HG02763 (cell line): ENCODE results near the gene PGGT1B.
"Not testable (repeated sequence)": the region's sequence is repeated elsewhere in the genome, so short reads cannot be mapped to it uniquely, and the experiment has no call there.

ENCODE experiments used
- ATAC-seq: cut with Tn5 transposase; IDR thresholded peaks from one replicate; pipeline ENCODE4 v1.9.1; 2021; ENCODE audit warnings: mild to moderate bottlenecking, moderate library complexity; ENCODE audit not compliant: unreplicated experiment

Gene PGGT1B

GRCh38 chr5:115262011-115262320 lies 711 bp downstream of the PGGT1B start:
- ATAC-seq = peak; percentile 33

DNA sequence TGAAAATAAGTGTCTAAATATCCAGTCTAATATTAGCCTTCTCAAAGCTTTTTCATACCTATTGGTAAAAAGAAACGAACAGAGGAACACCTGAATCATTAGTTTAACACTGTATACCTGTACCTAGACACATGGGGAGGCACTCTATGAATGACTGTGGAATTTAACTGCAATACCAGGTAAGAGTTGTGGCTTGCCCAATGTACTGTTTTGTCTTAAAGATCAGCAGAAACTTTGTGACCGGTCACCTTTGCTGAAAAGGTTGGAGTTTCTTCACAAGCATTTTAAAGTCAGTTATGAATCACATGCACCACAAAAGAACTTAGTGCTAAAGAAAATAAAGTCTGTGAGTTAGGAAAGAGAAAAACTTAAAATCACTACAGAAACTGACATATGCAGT lies 2.4 kb downstream of the PGGT1B start:
- ATAC-seq = no peak

GRCh38 chr5:115257981-115258380 lies 4.7 kb downstream of the PGGT1B start:
- ATAC-seq = no peak

DNA sequence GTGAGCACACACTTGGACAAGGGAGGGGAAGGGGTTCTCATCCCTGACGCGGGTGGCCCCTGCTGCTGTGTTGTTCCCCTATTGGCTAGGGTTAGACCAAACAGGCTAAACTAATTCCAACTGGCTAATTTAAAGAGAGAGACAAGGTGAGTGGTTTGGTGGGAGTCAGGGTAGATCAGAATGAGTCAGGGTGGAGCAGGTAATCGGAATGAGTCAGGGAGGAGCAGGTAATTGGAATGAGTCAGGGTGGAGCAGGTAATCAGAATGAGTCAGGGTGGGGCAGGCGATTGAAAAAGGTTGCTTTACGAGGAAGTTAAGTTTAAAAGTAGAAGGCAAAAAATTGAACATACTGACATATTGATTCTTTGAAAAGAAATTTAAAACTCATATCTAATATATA lies 13.3 kb downstream of the PGGT1B start:
- not testable (repeated sequence) for ATAC-seq

DNA sequence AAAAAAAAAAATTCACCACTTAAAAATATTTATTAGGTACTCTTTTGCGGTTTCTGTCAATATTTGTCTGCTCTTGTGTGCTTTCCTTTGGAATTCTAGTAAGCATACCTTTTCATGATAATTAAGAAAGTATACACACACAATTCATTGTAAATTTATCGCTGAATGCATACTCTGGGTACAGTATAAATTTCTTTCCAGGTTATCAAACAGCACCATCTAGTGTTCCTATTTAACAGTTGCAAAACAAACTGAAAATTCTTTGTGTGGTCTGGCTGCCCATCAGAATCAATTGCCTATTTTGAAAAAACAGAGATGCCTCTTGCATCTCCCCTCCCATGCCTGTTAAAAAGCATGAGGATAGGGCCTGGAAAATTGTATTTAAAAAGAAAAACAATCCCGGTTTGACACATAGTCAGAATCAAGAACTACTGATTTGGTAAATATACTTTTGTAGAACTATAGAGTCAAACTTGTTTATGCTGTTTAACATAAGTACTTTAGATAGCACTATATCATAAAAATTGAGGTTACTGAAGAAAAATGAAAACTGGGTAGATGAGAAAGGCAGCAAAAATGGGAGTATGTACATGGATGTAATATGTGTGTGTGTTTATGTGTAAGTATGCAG lies 16.2 kb downstream of the PGGT1B start:
- no peak for ATAC-seq

GRCh38 chr5:115243412-115243811 lies 19.3 kb downstream of the PGGT1B start:
- peak; percentile 54 for ATAC-seq

GRCh38 chr5:115241881-115242642 lies 20.6 kb downstream of the PGGT1B start:
- no peak for ATAC-seq

DNA sequence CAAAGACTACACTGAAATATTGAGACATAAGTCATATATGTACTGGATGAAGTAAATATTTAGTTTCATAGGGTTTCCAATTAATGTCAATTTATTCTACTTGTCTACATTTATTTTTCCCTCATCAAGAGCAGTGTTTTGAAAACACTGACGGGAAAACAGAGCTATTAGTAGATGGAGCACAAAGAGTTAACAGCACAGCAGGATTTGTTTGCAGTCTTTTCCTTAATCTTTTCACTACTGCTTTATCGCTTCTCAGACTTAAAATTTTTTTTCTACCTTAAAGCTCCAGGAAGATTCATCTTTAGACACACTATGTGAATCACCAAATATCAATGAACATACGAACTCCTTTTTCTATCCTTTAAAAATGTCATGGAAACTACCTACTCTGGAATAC lies 25.6 kb downstream of the PGGT1B start:
- ATAC-seq = no peak

DNA sequence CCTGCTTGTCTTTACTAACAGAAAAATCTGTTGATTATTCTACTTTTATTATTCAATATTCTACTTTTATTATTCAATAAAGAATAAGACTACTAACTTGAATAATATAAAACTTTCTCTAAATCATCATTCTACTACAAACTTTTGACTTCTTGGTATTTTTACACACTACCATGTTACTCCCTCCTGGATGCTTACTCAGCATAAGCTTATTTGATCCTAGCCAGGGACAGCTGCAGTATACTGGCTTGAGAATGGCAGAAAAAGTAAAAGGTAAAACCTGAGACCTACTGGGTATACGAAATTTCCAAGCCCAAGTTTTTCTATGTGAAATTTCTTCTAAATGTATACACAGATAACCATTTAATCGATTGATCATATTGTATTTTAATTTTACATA lies 26.1 kb downstream of the PGGT1B start:
- ATAC-seq = no peak

DNA sequence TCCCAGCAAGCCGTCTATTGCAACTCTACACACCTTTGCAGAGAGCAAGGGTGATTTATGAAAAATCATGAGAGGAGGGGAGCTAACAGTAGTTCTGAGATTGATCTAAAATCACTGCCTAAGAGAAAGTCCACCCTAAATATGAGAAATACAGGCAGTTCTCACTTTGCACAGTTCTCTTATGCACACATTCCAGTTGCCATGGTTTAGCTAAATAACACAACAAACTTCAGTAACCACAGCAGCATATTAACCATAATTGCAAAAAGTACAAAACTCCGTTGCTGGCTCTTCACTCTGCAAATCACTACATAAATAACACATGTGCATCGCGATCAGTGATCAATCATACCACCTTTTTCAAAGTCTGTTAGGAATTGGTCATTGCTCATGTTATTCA lies 31.1 kb downstream of the PGGT1B start:
- no peak for ATAC-seq

GRCh38 chr5:115229606-115230005 lies 33.1 kb downstream of the PGGT1B start:
- ATAC-seq = no peak

DNA sequence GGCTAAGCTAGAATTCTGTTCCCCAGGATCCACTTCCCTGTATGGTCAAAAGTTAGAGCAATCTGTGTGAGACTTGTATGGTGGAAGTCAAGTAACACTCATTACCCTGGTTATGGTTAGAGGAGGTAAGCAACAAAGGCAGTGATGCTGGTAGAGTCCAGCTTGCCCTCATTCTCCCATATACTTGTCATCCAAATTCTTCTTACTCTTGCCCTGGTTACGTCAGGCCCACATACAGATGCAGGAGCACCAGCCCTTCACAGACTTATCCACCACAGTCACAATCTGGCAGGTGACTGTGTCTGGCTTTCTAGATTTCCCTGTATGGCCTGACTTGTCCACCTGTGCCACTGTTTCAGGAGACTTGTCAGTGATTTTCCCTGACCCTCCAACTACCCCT lies 35.4 kb downstream of the PGGT1B start:
- ATAC-seq = no peak

GRCh38 chr5:115214541-115214940 lies 48.1 kb downstream of the PGGT1B start:
- ATAC-seq = no peak

- peak; percentile 100 for ATAC-seq
These were observed 53.4 kb downstream of the PGGT1B start for GRCh38 chr5:115209279-115209678.

GRCh38 chr5:115202952-115203351 lies 59.7 kb downstream of the PGGT1B start:
- no peak for ATAC-seq

DNA sequence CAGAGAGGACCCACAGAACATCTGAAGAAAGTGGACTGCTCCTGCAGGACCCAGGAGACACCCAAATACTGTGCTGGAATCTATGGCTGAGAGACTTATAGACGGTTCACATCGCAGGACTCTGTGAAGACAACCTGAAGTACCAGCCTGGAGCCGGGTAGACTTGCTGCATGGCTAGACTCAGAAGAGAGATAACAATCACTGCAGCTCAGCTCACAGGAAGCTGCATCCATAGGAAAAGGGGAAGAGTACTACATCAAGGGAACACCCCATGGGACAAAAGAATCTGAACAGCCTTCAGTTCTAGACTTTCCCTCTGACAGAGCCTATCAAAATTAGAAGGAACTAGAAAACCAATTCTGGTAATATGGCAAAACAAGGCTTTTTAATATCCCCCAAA lies 66.5 kb downstream of the PGGT1B start:
- no peak for ATAC-seq

DNA sequence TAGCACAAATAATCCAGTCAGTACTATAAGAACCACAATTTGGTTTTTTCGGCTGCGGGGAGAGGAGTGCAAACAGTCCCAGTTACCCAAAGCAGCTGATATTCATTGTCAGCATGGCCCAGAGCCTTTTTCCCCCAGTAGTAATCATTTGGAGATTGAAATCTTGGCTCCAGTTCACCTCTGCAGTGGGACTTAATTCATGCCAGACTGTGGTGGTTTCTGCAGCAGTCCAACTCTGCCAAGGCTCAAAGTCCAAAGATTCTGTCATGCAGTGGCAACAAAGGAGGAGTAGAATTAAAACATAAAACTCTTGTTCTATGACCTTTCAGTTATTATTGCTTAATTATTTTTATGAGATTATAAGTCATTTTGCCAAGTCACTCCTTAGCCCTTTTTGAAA lies 68.0 kb downstream of the PGGT1B start:
- ATAC-seq = no peak

DNA sequence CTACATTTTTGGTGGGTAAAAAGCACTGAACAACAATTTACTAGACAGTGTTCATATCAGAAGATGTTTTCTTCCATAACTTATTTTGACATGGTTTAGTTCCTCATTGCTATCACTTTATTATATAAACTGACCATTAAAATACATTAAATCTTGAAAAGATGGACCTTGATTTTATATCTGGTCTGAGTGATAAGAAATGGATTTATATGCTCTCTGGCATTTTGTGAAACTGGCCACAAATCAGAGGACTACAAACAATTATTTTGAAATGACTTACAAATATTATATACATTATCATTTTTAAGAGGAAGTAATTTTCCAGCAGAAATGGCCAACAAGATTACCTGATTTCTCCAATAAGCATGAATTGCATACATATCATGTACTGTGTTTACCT lies 69.4 kb downstream of the PGGT1B start:
- no peak for ATAC-seq

DNA sequence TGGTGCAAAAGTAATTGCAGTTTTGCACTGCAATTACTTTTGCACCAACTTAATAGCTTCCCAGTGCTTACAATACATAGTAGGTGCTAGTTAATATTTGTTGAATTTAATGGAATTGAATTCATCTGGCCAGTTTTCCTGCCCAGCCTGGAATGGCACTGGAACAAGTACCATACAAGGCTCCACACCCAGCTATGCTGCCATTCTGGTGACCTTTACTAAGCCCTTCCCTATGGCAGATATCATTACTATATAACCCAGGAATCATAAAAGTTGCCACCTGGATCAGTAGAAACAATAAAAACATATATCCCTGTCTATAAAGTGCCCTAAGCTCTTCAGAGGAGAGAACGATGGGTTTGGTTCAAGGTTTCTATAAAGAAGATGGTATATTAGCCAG lies 70.6 kb downstream of the PGGT1B start:
- no peak for ATAC-seq

DNA sequence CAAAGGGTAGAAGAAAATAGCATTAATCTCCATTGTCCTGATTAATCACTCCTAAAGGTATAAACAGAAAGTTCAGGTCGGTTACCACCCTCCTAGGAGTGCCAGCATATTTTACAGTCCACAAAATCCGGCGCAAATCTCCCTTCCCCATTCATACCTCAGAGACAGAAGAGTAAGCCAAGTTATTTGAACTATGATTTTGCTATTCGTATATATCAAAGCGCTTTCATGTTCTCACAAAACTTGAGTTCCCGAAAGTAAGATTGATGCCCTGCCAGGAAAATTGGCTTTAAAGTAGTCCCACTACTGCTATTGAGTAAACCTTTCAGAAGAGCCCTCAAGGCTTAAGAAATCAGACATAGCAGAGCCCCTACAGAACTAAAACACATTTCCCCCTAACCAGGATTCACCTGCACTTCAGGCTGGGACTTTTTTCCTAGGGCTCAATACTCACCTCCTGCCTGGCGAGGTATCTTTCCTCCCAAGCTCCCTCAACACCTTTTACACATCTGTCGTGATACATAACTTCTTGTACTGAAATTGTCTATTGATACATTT lies 71.1 kb downstream of the PGGT1B start:
- ATAC-seq = no peak

- no peak for ATAC-seq
These were observed 72.3 kb downstream of the PGGT1B start for GRCh38 chr5:115190388-115190787.

GRCh38 chr5:115189866-115190265 lies 72.8 kb downstream of the PGGT1B start:
- ATAC-seq = no peak

- ATAC-seq = no peak
These were observed 75.9 kb downstream of the PGGT1B start for GRCh38 chr5:115186794-115187193.
